OCI-LY7 (cell line): ENCODE measurements around the gene UBE2N. TPM values are rescaled to one million over a fixed set of nuclear protein-coding genes. Genes with fewer than 3 reads are reported as not detected.

ENCODE experiments used
- BruUV-seq: library from RNA; stranded (reverse); fragments of 400-500 nt; replicated peaks from 2 replicates; lab custom pipeline; 2021; lab: Mats Ljungman, UMichigan
- CTCF ChIA-PET: fragments of 300-600 bp; sonication (Branson Sonifier 250); formaldehyde crosslinking; loops from one replicate; lab custom pipeline; 2022; ENCODE audit warnings: antibody characterized with exemption; ENCODE audit not compliant: unreplicated experiment; lab: Charles Lee
- POLR2A ChIA-PET: fragments of 300-600 bp; sonication (Branson Sonifier 250); formaldehyde crosslinking; loops from one replicate; lab custom pipeline; 2022; ENCODE audit warnings: antibody characterized with exemption; lab: Charles Lee
- DNase-seq: peaks from one replicate; pipeline ENCODE4 v3.0.0-alpha.2; 2015; ENCODE audit warnings: low spot score
- H2AFZ ChIP-seq: fragments of 200-600 bp; sonication (generic), shearing (Covaris generic); 2 replicates; pipeline ENCODE4 v1.6.1; 2014; ENCODE audit warnings: mild to moderate bottlenecking, antibody characterized with exemption, low read length, moderate library complexity
- H3K27ac ChIP-seq: fragments of 200-600 bp; sonication (generic); 2 replicates; pipeline ENCODE4 v1.5.1; 2014; ENCODE audit warnings: mixed run types, low read depth, mild to moderate bottlenecking, moderate library complexity, low read length, inconsistent platforms; ENCODE audit not compliant: poor library complexity, severe bottlenecking
- H3K36me3 ChIP-seq: fragments of 200-600 bp; sonication (generic); 2 replicates; pipeline ENCODE4 v1.6.1; 2014; ENCODE audit warnings: mild to moderate bottlenecking, antibody characterized with exemption, low read length, moderate library complexity, mixed read lengths; ENCODE audit not compliant: insufficient read depth
- H3K4me1 ChIP-seq: fragments of 200-600 bp; sonication (generic); 2 replicates; pipeline ENCODE4 v1.5.1; 2014; ENCODE audit warnings: mild to moderate bottlenecking, low read length; ENCODE audit not compliant: insufficient read depth, poor library complexity, severe bottlenecking
- H3K4me2 ChIP-seq: fragments of 200-600 bp; sonication (generic); 2 replicates; pipeline ENCODE4 v1.6.1; 2014; ENCODE audit warnings: mild to moderate bottlenecking, low read length
- H3K4me3 ChIP-seq: fragments of 200-600 bp; sonication (generic); 2 replicates; pipeline ENCODE4 v1.5.1; 2014; ENCODE audit warnings: mild to moderate bottlenecking, low read depth, low read length; ENCODE audit not compliant: poor library complexity, severe bottlenecking
- H3K79me2 ChIP-seq: fragments of 200-600 bp; sonication (generic); 2 replicates; pipeline ENCODE4 v1.6.1; 2016; ENCODE audit warnings: low read depth, mild to moderate bottlenecking, low read length, moderate library complexity, mixed read lengths; ENCODE audit not compliant: insufficient read depth
- H3K9me2 ChIP-seq: fragments of 200-600 bp; sonication (generic); 2 replicates; pipeline ENCODE4 v1.6.1; 2016; ENCODE audit warnings: mild to moderate bottlenecking, low read length, mixed read lengths; ENCODE audit not compliant: insufficient read depth
- H3K9me3 ChIP-seq: fragments of 200-600 bp; sonication (generic); 2 replicates; pipeline ENCODE4 v1.6.1; 2014; ENCODE audit warnings: mild to moderate bottlenecking, mixed run types, low read length, mixed read lengths
- H4K20me1 ChIP-seq: fragments of 200-600 bp; sonication (generic); 2 replicates; pipeline ENCODE4 v1.6.1; 2014; ENCODE audit warnings: mild to moderate bottlenecking, antibody characterized with exemption, low read length, moderate library complexity, mixed read lengths; ENCODE audit not compliant: insufficient read depth
- CTCF ChIP-seq: fragments of 200-600 bp; sonication (generic); conservative IDR thresholded peaks from 2 replicates; pipeline ENCODE4 v1.5.1; 2014; ENCODE audit warnings: mild to moderate bottlenecking, antibody characterized with exemption, low read length, moderate library complexity, mixed read lengths
- EZH2phosphoT487 ChIP-seq: fragments of 200-600 bp; sonication (generic); IDR thresholded peaks from 2 replicates; pipeline ENCODE4 v1.6.1; 2018; ENCODE audit warnings: low read depth, borderline replicate concordance, mild to moderate bottlenecking, mixed run types, antibody characterized with exemption, low read length, moderate library complexity, mixed read lengths
- intact Hi-C: fragments of 100-400 bp; cut with micrococcal nuclease; formaldehyde crosslinking; loops from one replicate; pipeline ENCODE4 v1.10.0; 2022; ENCODE audit not compliant: unreplicated experiment
- total RNA-seq, 2 experiments: library from RNA; depleted of rRNA in 1 of 2; stranded (reverse); fragments of >200 nt in 1 of 2; shearing (Covaris generic) in 1 of 2; gene quantifications; 2 replicates each; pipeline ENCODE4 v1.2.3, GENCODE V29; 2014 to 2022

Gene UBE2N
- total RNA-seq, 2 experiments from 2014 or later, result 153 to 214 TPM

- H3K79me2 ChIP-seq, result peaks cover 3% of the 10 kb centered on the region; the same call in 1 of the 2 replicates
- H3K9me2 ChIP-seq, result no peaks in the 10 kb centered on the region
- BruUV-seq, result no TSS peak
- no peak overlapping the region for H3K27ac ChIP-seq
- H3K36me3 ChIP-seq, result peaks cover 35% of the 10 kb centered on the region
- H4K20me1 ChIP-seq, result no peaks in the 10 kb centered on the region
- intact Hi-C loops, result loop anchor here (2.0 to 5.0 kb wide), 3 partner anchors 299 to 610 kb away; no protein-coding TSS in a partner anchor
- no peak for DNase-seq
- no peak overlapping the region for H3K4me2 ChIP-seq
- ChIA-PET CTCF (interaction anchor here (2.0 kb wide), 1 partner anchor 410 kb away, joined by 7 read pairs; no protein-coding TSS in a partner anchor), POLR2A (interaction anchor here (0.6 to 1.7 kb wide), 7 partner anchors 9 to 410 kb away, joined by 3 to 5 read pairs (median 3); no protein-coding TSS in a partner anchor)
- no peak overlapping the region for H2AFZ ChIP-seq
- TF ChIP-seq CTCF (no peak), EZH2phosphoT487 (no peak)
- no peak overlapping the region for H3K4me3 ChIP-seq
- H3K4me1 ChIP-seq, result peaks cover 6% of the 10 kb centered on the region
- H3K9me3 ChIP-seq, result no peaks in the 10 kb centered on the region
These were observed 44.3 kb downstream of the UBE2N start for GRCh38 chr12:93397412-93397811.

GRCh38 chr12:93393425-93393824 is 48.3 kb downstream of the UBE2N start:
- Histone ChIP-seq H3K9me3 (no peaks in the 10 kb centered on the region), H3K9me2 (no peaks in the 10 kb centered on the region), H3K79me2 (peaks cover 33% of the 10 kb centered on the region; the same call in 1 of the 2 replicates), H3K27ac (no peak overlapping the region), H4K20me1 (0 out of 2 replicates have a peak, but pooled peaks cover 5% of the 10 kb centered on the region), H2AFZ (no peak overlapping the region), H3K4me2 (no peak overlapping the region), H3K36me3 (peaks cover 29% of the 10 kb centered on the region), H3K4me1 (peaks cover 29% of the 10 kb centered on the region), H3K4me3 (no peak overlapping the region)
- no TSS peak for BruUV-seq
- POLR2A ChIA-PET, result interaction anchor here (0.5 to 0.6 kb wide), 2 partner anchors 514 to 628 kb away, joined by 3 to 4 read pairs; no protein-coding TSS in a partner anchor
- CTCF ChIA-PET, result no interaction called here
- no peak for DNase-seq
- TF ChIP-seq EZH2phosphoT487 (no peak), CTCF (no peak)
- intact Hi-C loops, result no loop called here
